Thymus (tissue), 14 donors: ENCODE measurements around the gene TMEM82. TPM values are rescaled to one million over a fixed set of nuclear protein-coding genes. Genes with fewer than 3 reads are reported as not detected.
"Not testable (repeated sequence)": the region's sequence is repeated elsewhere in the genome, so short reads cannot be mapped to it uniquely, and the experiment has no call there.

Experiments
- DNase-seq, 9 donors: peaks; one replicate each; pipeline ENCODE4 v3.0.0-alpha.2; 2013; ENCODE audit warnings: low spot score in 9 of 9, low read depth in 6 of 9, missing footprints in 1 of 9
- H3K27ac ChIP-seq, 2 donors: one replicate each; pipeline ENCODE4 v1.5.1; 2013; ENCODE audit warnings: control low read depth in 1 of 2, low read depth in 1 of 2, low read length in 1 of 2, mild to moderate bottlenecking in 1 of 2, moderate library complexity in 1 of 2
- H3K27me3 ChIP-seq, 2 donors: one replicate each; pipeline ENCODE4 v1.5.1; 2013; ENCODE audit warnings: low read length in 1 of 2; ENCODE audit not compliant: control insufficient read depth in 2 of 2, insufficient read depth in 1 of 2
- H3K36me3 ChIP-seq, 2 donors: one replicate each; pipeline ENCODE4 v1.5.1; 2013; ENCODE audit warnings: low read length in 1 of 2, mild to moderate bottlenecking in 1 of 2, moderate library complexity in 1 of 2; ENCODE audit not compliant: control insufficient read depth in 2 of 2, insufficient read depth in 2 of 2
- H3K4me1 ChIP-seq, 2 donors: one replicate each; pipeline ENCODE4 v1.5.1; 2013; ENCODE audit warnings: low read length in 2 of 2; ENCODE audit not compliant: control insufficient read depth in 2 of 2, insufficient read depth in 2 of 2
- H3K4me3 ChIP-seq, 2 donors: one replicate each; pipeline ENCODE4 v1.5.1; 2013; ENCODE audit warnings: low read length in 2 of 2, control low read depth in 1 of 2, mild to moderate bottlenecking in 1 of 2
- H3K9me3 ChIP-seq, 2 donors: one replicate each; pipeline ENCODE4 v1.5.1; 2013; ENCODE audit warnings: low read length in 1 of 2, mild to moderate bottlenecking in 1 of 2; ENCODE audit not compliant: control insufficient read depth in 2 of 2, insufficient read depth in 1 of 2
- WGBS: extraction: QIAGEN DNeasy Blood & Tissue Kit; methylation state at CpG from one replicate; pipeline ENCODE4 v1.1.7; 2013; 5-methylcytosine and 5-hydroxymethylcytosine counted together
- long read RNA-seq, 10 donors: transcript quantifications; one replicate each; lab custom pipeline, GENCODE V29; 2026
- polyA plus RNA-seq: library from polyadenylated mRNA; stranded (reverse); fragments of 200-250 nt; gene quantifications from one replicate; pipeline ENCODE4 v1.2.3, GENCODE V29; 2013
- total RNA-seq: library from RNA; stranded (reverse); fragments of 120-200 nt; gene quantifications from one replicate; pipeline ENCODE4 v1.2.4, GENCODE V29; 2013
- donor health status: healthy.

TMEM82 gene
- not detected for total RNA-seq
- not detected for polyA plus RNA-seq
- long read RNA-seq, donor 1: 0 reads
- long read RNA-seq, donor 2: 0 reads
- long read RNA-seq, donor 3: 0 reads
- long read RNA-seq, donor 4: 0 reads
- long read RNA-seq, donor 5, partial matches to known transcripts: 0 of 1 reads
- long read RNA-seq, donor 5, other reads (novel, unspliced or antisense): 0 of 1 reads
- long read RNA-seq, donor 6: 0 reads
- long read RNA-seq, donor 7: 0 reads
- long read RNA-seq, donor 8: 0 reads
- long read RNA-seq, donor 9: 0 reads
- long read RNA-seq, donor 10: 0 reads

GRCh38 chr1:15742339-15742801 is at the start of gene TMEM82:
TSS of gene TMEM82 (plus strand) at chr1:15742499. CDS start at chr1:15742560, 61 bp downstream.
- Histone ChIP-seq H3K27ac (no peak within 1 kb of the TSS), H3K4me1 (no peaks in the 10 kb centered on the region), H3K4me3 (no peak within 1 kb of the TSS), H3K9me3 (no peaks in the 10 kb centered on the region), H3K27me3 (no peaks in the 10 kb centered on the region), H3K36me3 (no peaks in the 10 kb centered on the region)
- WGBS: 65% methylated on average over 14 of the region's 14 CpGs
- DNase-seq: no peak

GRCh38 chr1:15693371-15693770 is 48.9 kb upstream of the TMEM82 start:
- Histone ChIP-seq H3K27ac (no peak overlapping the region), H3K4me1 (peaks cover 6 to 19% of the 10 kb centered on the region in 2 donors)

GRCh38 chr1:15696956-15697521 is 45.3 kb upstream of the TMEM82 start:
- DNase-seq: peak; percentile 45 to 82 (median 52)
- H3K9me3 ChIP-seq: peaks cover 0 to 3% of the 10 kb centered on the region in 2 donors
- 3% methylated on average over 10 of the region's 10 CpGs for WGBS
- peaks cover 0 to 3% of the 10 kb centered on the region in 2 donors for H3K36me3 ChIP-seq
- no peaks in the 10 kb centered on the region for H3K27me3 ChIP-seq
- H3K27ac ChIP-seq: peak overlapping the region; percentile 91 to 93
- peak overlapping the region; percentile 33 to 34 for H3K4me3 ChIP-seq
- H3K4me1 ChIP-seq: peaks cover 6 to 19% of the 10 kb centered on the region in 2 donors

More at GRCh38 chr1:15693371-15693770, 48.9 kb upstream of the TMEM82 start:
- Histone ChIP-seq H3K27me3 (no peaks in the 10 kb centered on the region), H3K9me3 (peaks cover 0 to 3% of the 10 kb centered on the region in 2 donors), H3K4me3 (no peak overlapping the region), H3K36me3 (peaks cover 0 to 4% of the 10 kb centered on the region in 2 donors)
- no peak for DNase-seq
- WGBS: 96% methylated on average over 5 of the region's 5 CpGs

GRCh38 chr1:15698201-15698600 is 44.1 kb upstream of the TMEM82 start:
- WGBS: over 99% methylated on average over 2 of the region's 2 CpGs
- H3K36me3 ChIP-seq: peaks cover 0 to 3% of the 10 kb centered on the region in 2 donors
- DNase-seq: no peak
- no peaks in the 10 kb centered on the region for H3K27me3 ChIP-seq
- H3K4me3 ChIP-seq: no peak overlapping the region
- H3K4me1 ChIP-seq: peaks cover 6 to 19% of the 10 kb centered on the region in 2 donors
- peak overlapping the region in 1 of 2 donors; percentile 93 for H3K27ac ChIP-seq
- H3K9me3 ChIP-seq: peaks cover 0 to 3% of the 10 kb centered on the region in 2 donors

- H3K27ac ChIP-seq, H3K4me3 ChIP-seq, H3K9me3 ChIP-seq, H3K27me3 ChIP-seq, H3K36me3 ChIP-seq, DNase-seq: not testable (repeated sequence)
- WGBS: 99% methylated on average over 4 of the region's 4 CpGs
- peaks cover 6 to 19% of the 10 kb centered on the region in 2 donors for H3K4me1 ChIP-seq
Observed at GRCh38 chr1:15699321-15699720, 43.0 kb upstream of the TMEM82 start.

GRCh38 chr1:15700508-15700907 is 41.8 kb upstream of the TMEM82 start:
- Histone ChIP-seq H3K27me3 (no peaks in the 10 kb centered on the region), H3K27ac (no peak overlapping the region), H3K4me3 (no peak overlapping the region), H3K9me3 (peaks cover 0 to 3% of the 10 kb centered on the region in 2 donors), H3K36me3 (peaks cover 0 to 14% of the 10 kb centered on the region in 2 donors), H3K4me1 (peaks cover 6 to 19% of the 10 kb centered on the region in 2 donors)
- 97% methylated on average over 6 of the region's 6 CpGs for WGBS
- DNase-seq: no peak

- no peak overlapping the region for H3K27ac ChIP-seq
- no peak for DNase-seq
- WGBS: 97% methylated on average over 8 of the region's 8 CpGs
- no peaks in the 10 kb centered on the region for H3K9me3 ChIP-seq
- H3K27me3 ChIP-seq: no peaks in the 10 kb centered on the region
- H3K36me3 ChIP-seq: peaks cover 0 to 17% of the 10 kb centered on the region in 2 donors
- H3K4me3 ChIP-seq: no peak overlapping the region
- peaks cover 3 to 15% of the 10 kb centered on the region in 2 donors for H3K4me1 ChIP-seq
Observed at GRCh38 chr1:15701784-15702183, 40.5 kb upstream of the TMEM82 start.

GRCh38 chr1:15702722-15703550 is 39.4 kb upstream of the TMEM82 start:
- peaks cover 0 to 4% of the 10 kb centered on the region in 2 donors for H3K4me1 ChIP-seq
- H3K9me3 ChIP-seq: no peaks in the 10 kb centered on the region
- no peaks in the 10 kb centered on the region for H3K27me3 ChIP-seq
- no peak for DNase-seq
- WGBS: 96% methylated on average over 19 of the region's 19 CpGs
- H3K4me3 ChIP-seq: no peak overlapping the region
- H3K36me3 ChIP-seq: peaks cover 0 to 17% of the 10 kb centered on the region in 2 donors
- H3K27ac ChIP-seq: peak overlapping the region; percentile 26 to 47
